DND-41 (cell line): ENCODE data around the gene GLCCI1.

ENCODE experiments used
- EZH2 ChIP-seq: IDR thresholded peaks from 3 replicates; pipeline ENCODE4 v1.6.1; 2012; ENCODE audit warnings: borderline replicate concordance, low read depth, mild to moderate bottlenecking, moderate library complexity, low read length, inconsistent platforms; ENCODE audit not compliant: severe bottlenecking
- TF ChIP-seq, protein P1 (sequence below): IDR thresholded peaks from 2 replicates; pipeline ENCODE4 v1.5.1; 2012; ENCODE audit warnings: borderline replicate concordance, low read length, moderate library complexity, mild to moderate bottlenecking; ENCODE audit not compliant: poor library complexity, severe bottlenecking; ENCODE audit errors: extremely low read depth

- TF ChIP-seq, protein P1, sequence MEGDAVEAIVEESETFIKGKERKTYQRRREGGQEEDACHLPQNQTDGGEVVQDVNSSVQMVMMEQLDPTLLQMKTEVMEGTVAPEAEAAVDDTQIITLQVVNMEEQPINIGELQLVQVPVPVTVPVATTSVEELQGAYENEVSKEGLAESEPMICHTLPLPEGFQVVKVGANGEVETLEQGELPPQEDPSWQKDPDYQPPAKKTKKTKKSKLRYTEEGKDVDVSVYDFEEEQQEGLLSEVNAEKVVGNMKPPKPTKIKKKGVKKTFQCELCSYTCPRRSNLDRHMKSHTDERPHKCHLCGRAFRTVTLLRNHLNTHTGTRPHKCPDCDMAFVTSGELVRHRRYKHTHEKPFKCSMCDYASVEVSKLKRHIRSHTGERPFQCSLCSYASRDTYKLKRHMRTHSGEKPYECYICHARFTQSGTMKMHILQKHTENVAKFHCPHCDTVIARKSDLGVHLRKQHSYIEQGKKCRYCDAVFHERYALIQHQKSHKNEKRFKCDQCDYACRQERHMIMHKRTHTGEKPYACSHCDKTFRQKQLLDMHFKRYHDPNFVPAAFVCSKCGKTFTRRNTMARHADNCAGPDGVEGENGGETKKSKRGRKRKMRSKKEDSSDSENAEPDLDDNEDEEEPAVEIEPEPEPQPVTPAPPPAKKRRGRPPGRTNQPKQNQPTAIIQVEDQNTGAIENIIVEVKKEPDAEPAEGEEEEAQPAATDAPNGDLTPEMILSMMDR, result no peak
- no peak for TF ChIP-seq EZH2
Measured at GRCh38 chr7:7992506-7992905, 23.9 kb downstream of the GLCCI1 start.
